Activated CD8-positive, alpha-beta memory T cell treated with anti-CD3 and anti-CD28 coated beads for 4 hours (primary cell): ENCODE results near the gene PKDREJ.

ENCODE experiments used
- DNase-seq, 2 donors: peaks; one replicate each; pipeline ENCODE4 v3.0.0-alpha.2; 2020; ENCODE audit warnings: low read depth in 2 of 2

PKDREJ gene

DNA sequence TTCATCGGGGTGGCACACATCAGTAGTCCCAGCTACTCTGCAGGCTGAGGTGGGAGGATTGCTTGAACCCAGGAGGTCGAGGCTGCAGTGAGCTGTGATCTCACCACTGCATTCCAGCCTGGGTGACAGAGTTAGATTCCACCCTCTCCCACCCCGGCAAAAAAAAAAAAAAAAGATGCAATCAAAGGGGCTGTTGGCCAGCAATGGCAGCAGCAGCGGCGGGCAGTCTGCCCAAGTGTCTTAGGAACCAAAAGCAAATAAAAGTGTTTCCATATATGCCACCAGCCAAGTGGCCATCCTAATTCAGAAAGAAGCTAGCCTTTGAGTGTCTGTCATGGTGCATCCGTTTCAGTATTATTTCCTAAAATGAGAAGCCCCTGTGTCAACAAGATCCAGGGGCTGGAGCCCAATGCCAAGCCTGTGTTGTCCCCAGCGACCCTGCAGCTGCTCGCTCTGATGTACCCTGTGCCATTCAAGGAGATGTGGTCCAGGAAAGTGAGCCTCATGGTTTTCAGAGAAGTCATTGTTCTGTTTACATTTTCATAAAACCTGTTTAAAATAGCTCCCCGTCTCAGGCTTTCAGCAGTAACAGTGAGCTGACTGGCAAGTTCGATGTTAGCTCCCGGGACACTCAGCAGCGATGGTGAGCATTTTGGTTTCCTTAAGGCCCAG is 25.6 kb downstream of the PKDREJ start:
- no peak for DNase-seq

DNA sequence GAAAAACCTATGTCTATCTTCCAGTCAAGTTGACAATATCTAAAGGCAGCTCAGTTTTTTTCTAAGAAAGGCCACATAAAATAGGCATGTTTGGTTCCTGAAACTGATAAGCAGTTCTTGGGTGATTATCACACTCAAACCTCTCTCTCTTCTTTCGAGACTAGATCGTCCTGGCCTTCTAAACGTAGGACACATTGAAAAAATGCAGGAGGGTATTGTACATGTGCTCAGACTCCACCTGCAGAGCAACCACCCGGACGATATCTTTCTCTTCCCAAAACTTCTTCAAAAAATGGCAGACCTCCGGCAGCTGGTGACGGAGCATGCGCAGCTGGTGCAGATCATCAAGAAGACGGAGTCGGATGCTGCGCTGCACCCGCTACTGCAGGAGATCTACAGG is 28.2 kb downstream of the PKDREJ start:
- DNase-seq, result no peak

DNA sequence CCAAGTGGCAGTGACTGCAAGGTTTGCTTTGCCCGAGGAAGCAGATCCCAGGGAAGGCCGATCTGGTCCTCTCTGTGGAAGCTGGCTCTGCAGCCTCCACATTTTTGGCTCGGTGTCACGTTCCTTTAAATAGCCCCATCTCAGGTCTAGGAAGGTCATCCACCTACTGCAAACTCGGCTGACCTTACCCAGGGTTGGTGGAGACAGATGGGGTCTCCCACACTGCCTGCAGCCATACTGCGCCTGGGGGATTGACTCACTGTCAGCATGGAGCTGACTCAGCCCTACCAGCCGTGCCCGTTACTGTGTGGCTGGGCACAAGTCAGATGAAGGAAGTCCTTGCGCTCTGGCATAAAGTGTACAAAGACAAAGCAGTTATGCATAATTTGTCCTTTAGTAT is 29.9 kb downstream of the PKDREJ start:
- DNase-seq, result no peak

DNA sequence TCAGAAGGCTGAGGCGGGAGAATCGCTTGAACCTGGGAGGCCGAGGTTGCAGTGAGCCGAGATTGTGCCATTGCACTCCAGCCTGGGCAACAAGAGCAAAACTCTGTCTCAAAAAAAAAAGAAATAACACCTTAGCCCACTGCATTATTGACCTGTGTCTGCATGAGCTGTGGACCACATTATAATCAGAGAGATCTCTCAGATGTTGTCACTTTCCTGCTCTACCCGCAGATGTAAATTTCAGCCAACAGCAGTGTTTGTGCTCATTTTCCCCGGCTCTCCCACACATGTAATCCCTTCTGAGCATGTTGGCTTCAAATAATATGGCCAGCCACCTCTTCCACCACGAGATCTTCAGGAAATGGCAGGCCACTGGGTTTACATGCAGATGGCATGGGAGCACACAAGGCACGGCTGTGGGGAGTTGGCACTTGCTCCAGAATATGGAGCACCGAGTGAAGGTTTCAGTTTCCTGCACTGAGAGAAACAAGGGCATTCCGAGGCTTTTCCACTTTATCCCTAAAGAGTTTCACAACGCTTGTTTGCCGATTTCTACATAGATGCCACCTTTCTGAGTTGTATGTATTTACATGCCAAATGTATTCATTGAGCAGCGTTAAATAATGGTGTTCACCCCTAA is 32.8 kb downstream of the PKDREJ start:
- no peak for DNase-seq

DNA sequence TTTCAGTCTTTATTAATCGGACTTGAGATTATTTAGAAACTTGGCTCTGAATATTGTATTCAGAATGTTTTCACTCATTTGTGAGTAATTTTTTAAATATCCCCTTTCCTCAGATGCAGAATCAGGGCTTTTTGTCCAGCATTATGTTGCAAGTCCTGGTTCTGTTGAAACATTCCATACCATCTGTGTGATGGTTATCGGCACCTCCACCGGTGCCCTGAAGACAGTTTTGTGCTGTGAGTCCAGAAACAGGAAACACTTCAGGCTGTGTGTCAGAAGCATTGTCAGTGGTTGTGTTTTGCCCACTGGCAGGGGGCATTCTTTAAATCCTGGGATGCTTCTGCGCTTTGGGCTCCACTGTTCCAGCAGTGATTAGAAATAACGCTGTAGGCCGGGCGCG is 33.4 kb downstream of the PKDREJ start:
- no peak for DNase-seq

DNA sequence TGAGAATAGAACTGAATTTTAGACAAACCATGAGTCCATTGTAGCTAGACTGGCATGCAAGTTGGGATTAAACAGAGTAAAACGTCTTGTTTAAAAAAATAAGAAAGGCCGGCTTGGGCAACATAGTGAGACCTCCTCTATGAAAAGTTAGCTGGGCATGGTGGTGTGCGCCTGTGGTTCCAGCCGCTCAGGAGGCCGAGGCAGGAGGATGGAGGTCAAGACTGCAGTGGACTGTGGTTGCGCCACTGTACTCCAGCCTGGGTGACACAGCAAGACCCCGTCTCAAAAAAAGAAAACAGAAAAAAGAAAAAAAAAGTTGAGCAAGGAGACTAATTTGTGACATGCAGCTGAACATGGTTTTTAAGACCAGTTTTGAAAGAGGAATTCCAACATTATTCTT is 36.6 kb downstream of the PKDREJ start:
- no peak for DNase-seq

DNA sequence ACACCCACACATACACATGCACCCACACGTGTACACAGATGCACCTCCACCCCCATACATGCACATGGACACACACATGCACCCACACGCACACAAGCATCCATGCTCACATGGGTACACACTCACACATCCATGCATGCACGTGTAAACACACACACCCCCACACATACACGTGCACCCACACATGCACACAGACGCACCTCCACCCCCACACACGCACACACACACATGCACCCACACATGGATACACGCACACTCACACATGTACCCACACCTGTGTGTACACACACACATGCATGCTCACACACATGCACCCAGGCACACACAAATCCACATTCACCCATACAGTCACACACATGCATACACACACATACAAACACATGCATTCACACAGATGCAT is 37.5 kb downstream of the PKDREJ start:
- DNase-seq, result no peak

DNA sequence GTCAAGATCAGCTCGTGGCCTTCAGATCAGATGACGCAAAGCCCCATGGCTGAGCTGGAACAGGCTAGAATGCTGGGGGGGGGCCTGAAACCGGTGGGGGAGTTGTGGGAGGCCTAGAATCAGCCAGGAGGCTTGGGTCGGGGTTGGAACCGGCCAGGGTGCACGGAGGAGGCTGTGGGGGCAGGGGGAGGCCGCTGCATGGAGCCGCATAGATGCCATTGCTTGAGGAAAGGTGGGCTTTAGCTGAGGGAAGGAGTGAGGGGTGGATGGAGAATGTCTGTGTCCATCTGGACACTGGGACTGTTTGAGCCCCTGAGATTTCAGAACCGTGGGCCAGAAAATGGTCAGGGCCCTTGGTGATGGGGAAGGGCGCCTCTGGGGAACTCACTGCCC is 38.2 kb downstream of the PKDREJ start:
- no peak for DNase-seq

DNA sequence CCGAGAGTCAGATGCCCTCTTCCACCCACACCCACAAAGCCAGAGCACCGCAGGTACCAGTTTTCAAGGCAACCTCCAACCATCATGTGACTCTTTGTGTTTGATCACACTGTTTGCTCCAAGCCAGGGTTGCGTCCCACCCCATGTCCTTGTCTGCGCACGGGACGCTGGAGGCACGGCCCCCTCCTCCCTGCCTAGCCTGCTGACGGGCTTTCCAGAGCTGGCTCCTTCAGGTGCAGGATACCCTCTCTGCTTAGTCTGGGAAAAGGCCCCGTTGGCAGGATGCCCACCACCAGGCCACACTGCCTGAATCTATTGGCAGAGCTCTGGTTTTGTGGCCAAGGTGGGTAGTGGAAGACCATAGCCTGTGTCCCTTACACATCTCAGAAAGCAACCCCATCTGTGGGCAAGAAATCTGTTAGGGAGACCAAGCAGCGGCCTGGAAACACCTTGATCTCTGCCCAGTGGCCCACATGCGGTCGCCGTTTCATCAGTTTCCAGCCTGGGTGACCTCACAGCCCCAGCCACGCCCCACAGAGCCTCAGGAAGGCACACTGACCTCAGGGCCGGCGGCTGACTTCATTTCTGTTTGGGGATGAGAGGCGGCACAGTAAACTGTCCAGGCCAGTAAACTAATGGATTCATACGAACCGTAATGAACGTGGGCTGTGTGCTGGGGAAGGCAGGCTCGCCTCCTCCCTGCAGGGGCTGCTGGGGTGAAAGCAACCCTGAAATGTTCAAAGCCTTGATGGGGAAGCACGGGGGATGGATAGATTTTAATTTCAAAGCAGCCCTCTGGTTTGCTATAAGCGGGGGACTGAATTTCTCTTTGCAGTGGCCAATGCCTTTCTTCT is 38.9 kb downstream of the PKDREJ start:
- no peak for DNase-seq

DNA sequence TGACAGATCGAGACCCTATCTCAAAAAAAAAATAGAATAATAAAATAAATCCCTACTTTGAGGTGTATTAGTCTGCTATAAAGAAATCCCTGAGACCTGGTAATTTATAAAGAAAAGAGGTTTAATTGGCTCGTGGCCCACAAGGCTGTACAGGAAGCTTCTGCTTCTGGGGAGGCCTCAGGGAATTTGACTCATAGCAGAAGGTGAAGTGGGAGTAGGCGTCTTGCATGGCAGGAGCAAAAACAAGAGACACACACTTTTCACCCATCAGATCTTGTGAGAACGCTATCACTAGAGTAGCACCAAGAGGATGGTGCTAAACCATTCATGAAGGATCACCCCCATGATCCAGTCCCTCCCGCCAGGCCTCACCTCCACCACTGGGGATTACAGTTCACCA is 42.2 kb downstream of the PKDREJ start:
- DNase-seq, result no peak

DNA sequence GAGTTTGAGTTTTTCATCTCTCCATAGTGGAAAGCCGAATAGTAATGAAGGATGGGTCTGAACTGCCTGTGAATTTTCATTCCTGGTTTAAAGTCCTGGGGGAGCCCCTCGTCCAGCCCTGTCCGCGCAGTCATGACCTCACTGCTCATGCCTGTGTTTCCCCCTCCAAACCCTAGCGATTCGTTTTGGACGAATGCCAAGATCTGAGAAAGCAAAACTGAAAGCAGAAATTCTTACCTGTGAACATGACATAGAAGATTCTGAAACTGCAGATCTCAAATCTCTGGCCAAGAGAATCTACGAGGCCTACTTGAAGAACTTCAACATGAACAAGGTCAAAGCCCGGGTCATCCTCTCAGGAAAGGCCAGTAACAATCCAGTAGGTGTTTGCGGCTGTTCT is 43.5 kb downstream of the PKDREJ start:
- DNase-seq, result no peak

DNA sequence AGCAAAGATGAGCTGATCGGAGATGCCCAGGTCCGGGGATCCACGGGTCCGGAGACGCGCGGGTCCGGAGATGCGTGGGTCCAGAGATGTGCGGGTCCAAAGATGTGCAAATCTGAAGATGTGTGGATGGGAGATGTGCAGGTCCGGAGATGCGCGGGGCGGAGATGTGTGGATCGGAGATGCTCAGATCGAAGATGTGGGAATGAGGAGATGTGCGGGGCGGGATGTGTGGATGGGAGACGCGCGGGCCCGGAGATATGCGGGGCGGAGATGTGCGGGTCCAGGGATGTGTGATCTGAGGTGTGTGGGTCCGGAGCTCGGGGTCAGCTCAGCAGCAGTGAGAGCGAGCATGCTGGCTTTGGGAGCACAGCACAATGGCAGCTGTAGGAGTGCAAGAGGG is 48.5 kb downstream of the PKDREJ start:
- DNase-seq, result no peak

DNA sequence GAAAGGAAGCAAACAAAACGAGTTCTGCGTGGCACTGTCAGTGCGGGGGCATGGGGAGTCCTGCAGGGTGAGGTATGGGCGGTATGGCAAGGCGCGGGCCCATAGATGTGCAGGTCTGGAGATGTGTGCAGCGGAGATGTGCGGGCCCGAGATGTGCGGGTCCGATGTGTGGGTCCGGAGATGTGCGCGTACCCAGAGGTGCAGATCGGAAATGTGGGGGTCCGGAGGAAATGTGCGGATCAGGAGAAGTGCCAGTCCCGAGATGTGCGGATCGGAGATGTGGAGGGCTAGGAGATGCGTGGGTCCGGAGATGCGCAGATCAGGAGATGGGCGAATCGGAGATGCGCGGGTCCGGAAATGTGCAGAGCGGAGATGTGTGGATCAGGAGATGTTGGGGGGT is 49.0 kb downstream of the PKDREJ start:
- DNase-seq, result no peak

DNA sequence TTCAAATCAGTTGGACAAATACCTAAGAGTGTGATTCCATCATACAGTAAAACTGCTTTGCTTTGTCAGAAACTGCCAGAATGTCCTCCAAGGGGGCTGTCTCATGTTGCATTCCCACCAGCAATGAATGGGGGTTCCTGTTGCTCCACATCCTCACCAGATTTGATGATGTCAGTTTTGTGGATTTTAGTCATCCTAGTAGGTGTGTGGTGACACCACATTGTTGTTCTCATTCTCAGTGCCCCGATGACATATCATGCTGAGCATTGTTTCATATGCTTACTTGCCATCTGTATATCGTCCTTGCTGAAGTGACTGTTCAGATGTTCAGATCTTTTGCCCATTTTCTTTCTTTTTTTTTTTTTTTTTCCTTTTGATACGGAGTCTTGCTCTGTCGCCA is 50.1 kb downstream of the PKDREJ start:
- no peak for DNase-seq

DNA sequence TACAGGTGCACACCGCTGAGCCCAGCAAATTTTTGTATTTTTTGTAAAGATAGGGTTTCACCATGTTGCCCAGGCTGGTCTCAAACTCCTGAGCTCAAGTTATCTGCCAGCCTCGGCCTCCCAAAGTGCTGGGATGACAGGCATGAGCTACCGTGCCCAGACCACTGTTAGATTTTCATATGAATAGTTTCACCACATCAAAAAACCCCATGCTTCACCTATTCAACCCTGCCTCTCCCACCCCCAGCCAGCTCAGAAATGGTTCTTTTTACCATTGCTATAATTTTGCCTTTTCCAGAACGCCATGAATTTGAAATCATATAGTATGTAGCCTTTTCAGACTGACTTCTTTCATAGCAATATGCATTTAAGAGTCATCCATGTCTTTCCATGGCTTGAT is 50.9 kb downstream of the PKDREJ start:
- no peak for DNase-seq

DNA sequence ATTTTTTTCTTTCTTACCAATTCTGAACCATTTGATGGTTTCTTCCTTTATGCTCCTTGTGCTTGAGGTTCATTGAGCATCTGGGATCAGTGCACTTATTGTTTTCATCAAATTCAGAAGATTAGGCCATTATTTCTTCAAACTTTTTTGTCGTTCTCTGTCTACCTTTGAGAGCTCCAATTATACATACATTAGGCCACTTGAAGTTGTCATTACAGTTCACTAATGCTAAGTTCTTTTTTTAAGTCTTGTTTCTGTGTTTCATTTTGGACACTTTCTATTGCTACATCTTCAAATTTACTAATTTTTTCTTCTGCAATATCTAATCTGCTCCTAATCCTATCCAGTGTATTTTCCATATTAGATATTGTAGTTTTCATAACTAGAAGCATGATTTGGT is 53.9 kb downstream of the PKDREJ start:
- DNase-seq, result no peak
